PC-3 (cell line): ENCODE data around the gene ASPHD2. TPM values are rescaled to one million over a fixed set of nuclear protein-coding genes. Genes with fewer than 3 reads are reported as not detected.

ENCODE experiments used
- ATAC-seq: fragments of 200-7000 bp; cut with Tn5 transposase; 2 replicates; pipeline ENCODE4 v1.9.1; 2020; ENCODE audit warnings: mild to moderate bottlenecking, moderate library complexity
- BruUV-seq: library from RNA; stranded (reverse); fragments of 400-500 nt; replicated peaks from 2 replicates; lab custom pipeline; 2021; lab: Mats Ljungman, UMichigan
- CTCF ChIA-PET: fragments of 300-600 bp; sonication (Branson Sonifier 250); formaldehyde crosslinking; loops from one replicate; lab custom pipeline; 2022; ENCODE audit warnings: antibody characterized with exemption; lab: Charles Lee
- POLR2A ChIA-PET: fragments of 300-600 bp; sonication (Branson Sonifier 250); formaldehyde crosslinking; loops from one replicate; lab custom pipeline; 2022; ENCODE audit warnings: antibody characterized with exemption; ENCODE audit not compliant: unreplicated experiment; lab: Charles Lee
- DNase-seq: peaks from one replicate; pipeline ENCODE4 v3.0.0-alpha.2; 2015
- H2AFZ ChIP-seq: fragments of 300-600 bp; sonication (generic); 2 replicates; pipeline ENCODE4 v1.6.0; 2016; ENCODE audit warnings: antibody characterized with exemption, low read length
- H3F3A ChIP-seq: fragments of 300-600 bp; sonication (generic); one replicate; pipeline ENCODE4 v1.6.0; 2017; ENCODE audit warnings: antibody characterized with exemption, low read length, control low read depth, mild to moderate bottlenecking; ENCODE audit not compliant: unreplicated experiment
- H3K27ac ChIP-seq: fragments of 300-600 bp; sonication (generic); 2 replicates; pipeline ENCODE4 v1.5.1; 2016; ENCODE audit warnings: mild to moderate bottlenecking, low read length
- H3K27me3 ChIP-seq: fragments of 300-600 bp; sonication (generic); 2 replicates; pipeline ENCODE4 v1.6.1; 2016; ENCODE audit warnings: low read length, mixed read lengths
- H3K36me3 ChIP-seq: fragments of 300-600 bp; sonication (generic); 2 replicates; pipeline ENCODE4 v1.6.1; 2016; ENCODE audit warnings: low read depth, mixed run types, low read length, mixed read lengths
- H3K4me1 ChIP-seq: fragments of 300-600 bp; sonication (generic); 2 replicates; pipeline ENCODE4 v1.5.1; 2016; ENCODE audit warnings: low read length; ENCODE audit not compliant: insufficient read depth
- H3K4me2 ChIP-seq: fragments of 300-600 bp; sonication (generic); 2 replicates; pipeline ENCODE4 v1.6.0; 2016; ENCODE audit warnings: low read length
- H3K4me3 ChIP-seq: fragments of 300-600 bp; sonication (generic); 2 replicates; pipeline ENCODE4 v1.5.1; 2016; ENCODE audit warnings: mild to moderate bottlenecking, low read length, mixed read lengths
- H3K79me2 ChIP-seq: fragments of 300-600 bp; sonication (generic); 2 replicates; pipeline ENCODE4 v1.6.1; 2017; ENCODE audit warnings: low read length, mixed read lengths
- H3K9ac ChIP-seq: fragments of 300-600 bp; sonication (generic); 2 replicates; pipeline ENCODE4 v1.6.0; 2016; ENCODE audit warnings: mild to moderate bottlenecking, low read length
- H3K9me2 ChIP-seq: fragments of 300-600 bp; sonication (generic); replicated peaks from 2 replicates; pipeline ENCODE4 v1.6.1; 2016; ENCODE audit warnings: mixed run types, low read length, mixed read lengths
- H3K9me3 ChIP-seq: fragments of 300-600 bp; sonication (generic); 2 replicates; pipeline ENCODE4 v1.6.1; 2016; ENCODE audit warnings: low read length, mixed read lengths
- H4K20me1 ChIP-seq: fragments of 300-600 bp; sonication (generic); 2 replicates; pipeline ENCODE4 v1.6.1; 2016; ENCODE audit warnings: low read length, mixed read lengths
- EZH2 ChIP-seq: fragments of 300-600 bp; sonication (generic); IDR thresholded peaks from one replicate; pipeline ENCODE4 v1.6.1; 2017; ENCODE audit warnings: antibody characterized with exemption, mild to moderate bottlenecking, low read length; ENCODE audit not compliant: unreplicated experiment
- EZH2phosphoT487 ChIP-seq: fragments of 300-600 bp; sonication (generic); IDR thresholded peaks from 2 replicates; pipeline ENCODE4 v1.6.1; 2018; ENCODE audit warnings: mild to moderate bottlenecking, antibody characterized with exemption, low read length, borderline replicate concordance
- intact Hi-C: fragments of 100-400 bp; cut with micrococcal nuclease; formaldehyde crosslinking; loops from 2 replicates; pipeline ENCODE4 v1.9.0; 2023
- total RNA-seq: library from RNA; depleted of rRNA; stranded (reverse); fragments of >200 nt; gene quantifications from 2 replicates; pipeline ENCODE4 v1.2.3, GENCODE V29; 2014
- TF ChIP-seq, protein P1 (sequence below): fragments of 300-600 bp; sonication (generic); conservative IDR thresholded peaks from 2 replicates; pipeline ENCODE4 v1.5.1; 2017; ENCODE audit warnings: antibody characterized with exemption, low read depth, mild to moderate bottlenecking, low read length

The ASPHD2 gene
- total RNA-seq, 1 experiment from 2014 or later = 2.1 TPM

DNA sequence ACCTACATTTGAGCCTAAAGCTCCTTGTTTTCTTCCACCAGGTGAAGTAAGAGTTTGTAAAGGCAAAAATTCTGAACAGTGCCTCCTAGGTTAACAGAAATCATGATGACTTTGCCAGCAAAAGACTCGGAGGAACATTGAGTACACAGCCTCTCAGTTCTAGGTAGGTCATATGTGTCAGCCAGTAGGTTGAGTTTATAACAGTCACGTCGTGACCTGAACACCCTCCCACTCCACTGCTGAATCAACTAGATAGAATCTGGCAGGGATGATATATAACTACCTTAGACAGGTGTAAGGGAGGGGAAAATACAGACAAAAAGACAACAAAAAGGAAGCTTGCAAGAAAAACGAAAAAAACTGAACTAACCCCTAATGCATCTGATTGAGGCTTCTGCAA, 12.8 kb upstream of the ASPHD2 start:
- Histone ChIP-seq H3F3A (no peaks in the 10 kb centered on the region), H3K36me3 (no peaks in the 10 kb centered on the region), H3K27me3 (peaks cover 11% of the 10 kb centered on the region), H3K9ac (no peak overlapping the region), H4K20me1 (no peaks in the 10 kb centered on the region), H3K4me1 (peaks cover 20% of the 10 kb centered on the region), H3K4me2 (peak overlapping the region; percentile 62), H3K27ac (no peak overlapping the region), H2AFZ (no peak overlapping the region), H3K4me3 (no peak overlapping the region), H3K79me2 (no peaks in the 10 kb centered on the region), H3K9me3 (no peaks in the 10 kb centered on the region), H3K9me2 (no peaks in the 10 kb centered on the region)
- DNase-seq (no peak), ATAC-seq (no peak)
- intact Hi-C loops = no loop called here
- TF ChIP-seq, protein P1, sequence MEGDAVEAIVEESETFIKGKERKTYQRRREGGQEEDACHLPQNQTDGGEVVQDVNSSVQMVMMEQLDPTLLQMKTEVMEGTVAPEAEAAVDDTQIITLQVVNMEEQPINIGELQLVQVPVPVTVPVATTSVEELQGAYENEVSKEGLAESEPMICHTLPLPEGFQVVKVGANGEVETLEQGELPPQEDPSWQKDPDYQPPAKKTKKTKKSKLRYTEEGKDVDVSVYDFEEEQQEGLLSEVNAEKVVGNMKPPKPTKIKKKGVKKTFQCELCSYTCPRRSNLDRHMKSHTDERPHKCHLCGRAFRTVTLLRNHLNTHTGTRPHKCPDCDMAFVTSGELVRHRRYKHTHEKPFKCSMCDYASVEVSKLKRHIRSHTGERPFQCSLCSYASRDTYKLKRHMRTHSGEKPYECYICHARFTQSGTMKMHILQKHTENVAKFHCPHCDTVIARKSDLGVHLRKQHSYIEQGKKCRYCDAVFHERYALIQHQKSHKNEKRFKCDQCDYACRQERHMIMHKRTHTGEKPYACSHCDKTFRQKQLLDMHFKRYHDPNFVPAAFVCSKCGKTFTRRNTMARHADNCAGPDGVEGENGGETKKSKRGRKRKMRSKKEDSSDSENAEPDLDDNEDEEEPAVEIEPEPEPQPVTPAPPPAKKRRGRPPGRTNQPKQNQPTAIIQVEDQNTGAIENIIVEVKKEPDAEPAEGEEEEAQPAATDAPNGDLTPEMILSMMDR = no peak
- TF ChIP-seq EZH2phosphoT487 (no peak), EZH2 (no peak)
- no TSS peak for BruUV-seq
- POLR2A ChIA-PET = no interaction called here
- CTCF ChIA-PET = interaction anchor here (0.6 kb wide), 1 partner anchor 24 kb away, joined by 12 read pairs; no protein-coding TSS in a partner anchor

DNA sequence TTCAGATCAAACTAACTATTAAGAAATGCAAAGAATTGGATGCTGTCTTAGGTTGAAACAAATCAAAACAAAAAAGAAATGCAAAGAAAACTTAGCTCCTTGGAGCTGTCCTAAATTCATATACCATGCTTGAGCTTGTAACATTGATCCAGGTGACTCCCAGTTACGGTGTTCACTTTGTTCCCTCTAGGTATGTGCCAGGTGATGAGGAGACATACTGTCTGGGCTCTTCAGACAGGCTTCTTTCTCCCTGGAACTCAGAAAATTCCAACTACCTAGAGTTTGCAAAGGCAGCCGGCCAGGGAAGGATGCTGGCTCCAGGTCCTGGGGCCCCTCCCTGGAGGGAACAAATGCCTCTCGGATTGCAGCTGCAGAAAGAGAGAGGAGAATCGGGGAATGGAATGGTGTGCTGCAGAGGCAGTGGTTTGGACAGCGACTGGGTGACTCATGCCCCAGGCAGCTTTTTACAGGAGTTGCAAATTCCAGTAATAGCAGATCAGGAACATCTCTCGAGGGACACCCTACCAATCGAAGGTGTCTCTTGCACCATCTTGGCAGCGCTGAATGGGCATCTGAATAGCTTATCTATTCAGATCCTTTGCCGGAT, 12.3 kb upstream of the ASPHD2 start:
- H3K9ac ChIP-seq = no peak overlapping the region
- CTCF ChIA-PET = no interaction called here
- no peak overlapping the region for H3K27ac ChIP-seq
- H3K4me1 ChIP-seq = peaks cover 20% of the 10 kb centered on the region
- peak; percentile 98 for ATAC-seq
- H3K79me2 ChIP-seq = no peaks in the 10 kb centered on the region
- peak; percentile 77 for DNase-seq
- no peaks in the 10 kb centered on the region for H3K9me3 ChIP-seq
- TF ChIP-seq EZH2 (no peak), EZH2phosphoT487 (no peak)
- TF ChIP-seq, protein P1 = no peak
- no peaks in the 10 kb centered on the region for H3F3A ChIP-seq
- peak overlapping the region; percentile 35; the same call in 1 of the 2 replicates for H3K4me3 ChIP-seq
- H2AFZ ChIP-seq = no peak overlapping the region
- H3K36me3 ChIP-seq = no peaks in the 10 kb centered on the region
- H3K4me2 ChIP-seq = peak overlapping the region; percentile 62
- BruUV-seq = no TSS peak
- H4K20me1 ChIP-seq = no peaks in the 10 kb centered on the region
- H3K9me2 ChIP-seq = no peaks in the 10 kb centered on the region
- H3K27me3 ChIP-seq = peaks cover 6% of the 10 kb centered on the region
- intact Hi-C loops = no loop called here
- POLR2A ChIA-PET = interaction anchor here (0.5 kb wide), 1 partner anchor 1028 kb away, joined by 5 read pairs; no protein-coding TSS in a partner anchor

DNA sequence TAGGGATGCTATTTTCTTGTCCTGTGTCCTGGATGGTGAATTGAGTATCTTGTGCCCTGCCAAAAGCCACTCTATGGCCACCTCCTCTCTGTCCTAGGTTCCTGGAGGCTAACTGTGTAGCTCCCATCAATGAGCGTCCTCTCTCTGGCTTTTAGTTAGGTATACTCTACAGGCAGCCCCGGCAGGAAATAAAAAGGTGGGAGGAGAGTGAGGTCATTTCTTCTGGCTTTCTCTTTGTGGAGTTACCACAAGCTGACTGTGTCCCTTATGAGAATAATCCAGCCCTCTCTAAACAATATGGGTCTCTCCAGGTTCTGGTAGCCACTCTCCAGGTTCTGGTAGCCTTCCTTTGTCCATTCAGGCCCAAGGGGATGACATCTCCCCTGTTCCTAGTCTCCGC, 11.7 kb upstream of the ASPHD2 start:
- no peak overlapping the region for H3K27ac ChIP-seq
- POLR2A ChIA-PET = interaction anchor here (0.5 kb wide), 1 partner anchor 1029 kb away, joined by 5 read pairs; no protein-coding TSS in a partner anchor
- no TSS peak for BruUV-seq

More for the DNA sequence above, 11.7 kb upstream of the ASPHD2 start:
- no peaks in the 10 kb centered on the region for H3K79me2 ChIP-seq
- no peaks in the 10 kb centered on the region for H3K9me3 ChIP-seq
- H3K4me2 ChIP-seq = peak overlapping the region; percentile 62
- CTCF ChIA-PET = no interaction called here
- TF ChIP-seq EZH2phosphoT487 (no peak), EZH2 (no peak)
- TF ChIP-seq, protein P1 = no peak
- H3K36me3 ChIP-seq = no peaks in the 10 kb centered on the region
- H4K20me1 ChIP-seq = no peaks in the 10 kb centered on the region
- H3K4me3 ChIP-seq = peak overlapping the region; percentile 35; the same call in 1 of the 2 replicates
- H3K27me3 ChIP-seq = no peaks in the 10 kb centered on the region; the same call in 1 of the 2 replicates
- peaks cover 20% of the 10 kb centered on the region for H3K4me1 ChIP-seq
- intact Hi-C loops = no loop called here
- ATAC-seq = peak; percentile 20
- no peak overlapping the region for H3K9ac ChIP-seq
- peak; percentile 15 for DNase-seq
- no peaks in the 10 kb centered on the region for H3K9me2 ChIP-seq
- H2AFZ ChIP-seq = no peak overlapping the region
- H3F3A ChIP-seq = no peaks in the 10 kb centered on the region
